Activated CD4-positive, CD25-positive, alpha-beta regulatory T cell treated with anti-CD3 and anti-CD28 coated beads, Interleukin-2, amount 50 U/mL, for 16 hours (primary cell): ENCODE results near the gene FNIP1.
"Not testable (repeated sequence)": the region's sequence is repeated elsewhere in the genome, so short reads cannot be mapped to it uniquely, and the experiment has no call there.

Experiments used
- DNase-seq: peaks from one replicate; pipeline ENCODE4 v3.0.0-alpha.2; 2020; ENCODE audit warnings: low read depth, low spot score

FNIP1 gene

GRCh38 chr5:131786900-131787692 is 9.7 kb downstream of the FNIP1 start:
- DNase-seq = no peak

- no peak for DNase-seq
These were observed 10.8 kb downstream of the FNIP1 start for GRCh38 chr5:131786036-131786435.

- no peak for DNase-seq
These were observed 12.9 kb downstream of the FNIP1 start for GRCh38 chr5:131783874-131784273.

- no peak for DNase-seq
These were observed 13.5 kb downstream of the FNIP1 start for GRCh38 chr5:131783357-131783756.

GRCh38 chr5:131782717-131783116 is 14.1 kb downstream of the FNIP1 start:
- DNase-seq = no peak

- DNase-seq = not testable (repeated sequence)
These were observed 18.7 kb downstream of the FNIP1 start for GRCh38 chr5:131778141-131778540.

- no peak for DNase-seq
These were observed 20.4 kb downstream of the FNIP1 start for GRCh38 chr5:131776450-131776849.

GRCh38 chr5:131774652-131775367 is 22.0 kb downstream of the FNIP1 start:
- DNase-seq = no peak

GRCh38 chr5:131773805-131774204 is 23.0 kb downstream of the FNIP1 start:
- no peak for DNase-seq

- DNase-seq = no peak
These were observed 25.1 kb downstream of the FNIP1 start for GRCh38 chr5:131771692-131772091.

- DNase-seq = no peak
These were observed 26.9 kb downstream of the FNIP1 start for GRCh38 chr5:131769961-131770360.

- DNase-seq = no peak
These were observed 27.5 kb downstream of the FNIP1 start for GRCh38 chr5:131769336-131769735.

GRCh38 chr5:131767891-131768290 is 28.9 kb downstream of the FNIP1 start:
- DNase-seq = no peak

GRCh38 chr5:131766689-131767088 is 30.1 kb downstream of the FNIP1 start:
- DNase-seq = no peak

- DNase-seq = no peak
These were observed 31.6 kb downstream of the FNIP1 start for GRCh38 chr5:131765261-131765660.

GRCh38 chr5:131763968-131764367 is 32.8 kb downstream of the FNIP1 start:
- DNase-seq = no peak

- no peak for DNase-seq
These were observed 36.0 kb downstream of the FNIP1 start for GRCh38 chr5:131760793-131761192.

GRCh38 chr5:131759704-131760103 is 37.1 kb downstream of the FNIP1 start:
- DNase-seq = no peak

- DNase-seq = no peak
These were observed 38.3 kb downstream of the FNIP1 start for GRCh38 chr5:131758520-131758900.

GRCh38 chr5:131757830-131758519 is 38.8 kb downstream of the FNIP1 start:
- no peak for DNase-seq

GRCh38 chr5:131756942-131757341 is 39.9 kb downstream of the FNIP1 start:
- DNase-seq = no peak

- DNase-seq = no peak
These were observed 42.5 kb downstream of the FNIP1 start for GRCh38 chr5:131754363-131754762.

GRCh38 chr5:131751506-131751905 is 45.3 kb downstream of the FNIP1 start:
- DNase-seq = no peak
